OCI-LY7 (cell line): ENCODE results near the gene WDR70. TPM values are rescaled to one million over a fixed set of nuclear protein-coding genes. Genes with fewer than 3 reads are reported as not detected.

ENCODE experiments used
- BruUV-seq: library from RNA; stranded (reverse); fragments of 400-500 nt; replicated peaks from 2 replicates; lab custom pipeline; 2021; lab: Mats Ljungman, UMichigan
- CTCF ChIA-PET: fragments of 300-600 bp; sonication (Branson Sonifier 250); formaldehyde crosslinking; loops from one replicate; lab custom pipeline; 2022; ENCODE audit warnings: antibody characterized with exemption; ENCODE audit not compliant: unreplicated experiment; lab: Charles Lee
- POLR2A ChIA-PET: fragments of 300-600 bp; sonication (Branson Sonifier 250); formaldehyde crosslinking; loops from one replicate; lab custom pipeline; 2022; ENCODE audit warnings: antibody characterized with exemption; lab: Charles Lee
- DNase-seq: peaks from one replicate; pipeline ENCODE4 v3.0.0-alpha.2; 2015; ENCODE audit warnings: low spot score
- H2AFZ ChIP-seq: fragments of 200-600 bp; sonication (generic), shearing (Covaris generic); 2 replicates; pipeline ENCODE4 v1.6.1; 2014; ENCODE audit warnings: mild to moderate bottlenecking, antibody characterized with exemption, low read length, moderate library complexity
- H3K27ac ChIP-seq: fragments of 200-600 bp; sonication (generic); 2 replicates; pipeline ENCODE4 v1.5.1; 2014; ENCODE audit warnings: mixed run types, low read depth, mild to moderate bottlenecking, moderate library complexity, low read length, inconsistent platforms; ENCODE audit not compliant: poor library complexity, severe bottlenecking
- H3K36me3 ChIP-seq: fragments of 200-600 bp; sonication (generic); 2 replicates; pipeline ENCODE4 v1.6.1; 2014; ENCODE audit warnings: mild to moderate bottlenecking, antibody characterized with exemption, low read length, moderate library complexity, mixed read lengths; ENCODE audit not compliant: insufficient read depth
- H3K4me1 ChIP-seq: fragments of 200-600 bp; sonication (generic); 2 replicates; pipeline ENCODE4 v1.5.1; 2014; ENCODE audit warnings: mild to moderate bottlenecking, low read length; ENCODE audit not compliant: insufficient read depth, poor library complexity, severe bottlenecking
- H3K4me2 ChIP-seq: fragments of 200-600 bp; sonication (generic); 2 replicates; pipeline ENCODE4 v1.6.1; 2014; ENCODE audit warnings: mild to moderate bottlenecking, low read length
- H3K4me3 ChIP-seq: fragments of 200-600 bp; sonication (generic); 2 replicates; pipeline ENCODE4 v1.5.1; 2014; ENCODE audit warnings: mild to moderate bottlenecking, low read depth, low read length; ENCODE audit not compliant: poor library complexity, severe bottlenecking
- H3K79me2 ChIP-seq: fragments of 200-600 bp; sonication (generic); 2 replicates; pipeline ENCODE4 v1.6.1; 2016; ENCODE audit warnings: low read depth, mild to moderate bottlenecking, low read length, moderate library complexity, mixed read lengths; ENCODE audit not compliant: insufficient read depth
- H3K9me2 ChIP-seq: fragments of 200-600 bp; sonication (generic); 2 replicates; pipeline ENCODE4 v1.6.1; 2016; ENCODE audit warnings: mild to moderate bottlenecking, low read length, mixed read lengths; ENCODE audit not compliant: insufficient read depth
- H3K9me3 ChIP-seq: fragments of 200-600 bp; sonication (generic); 2 replicates; pipeline ENCODE4 v1.6.1; 2014; ENCODE audit warnings: mild to moderate bottlenecking, mixed run types, low read length, mixed read lengths
- H4K20me1 ChIP-seq: fragments of 200-600 bp; sonication (generic); 2 replicates; pipeline ENCODE4 v1.6.1; 2014; ENCODE audit warnings: mild to moderate bottlenecking, antibody characterized with exemption, low read length, moderate library complexity, mixed read lengths; ENCODE audit not compliant: insufficient read depth
- EZH2phosphoT487 ChIP-seq: fragments of 200-600 bp; sonication (generic); IDR thresholded peaks from 2 replicates; pipeline ENCODE4 v1.6.1; 2018; ENCODE audit warnings: low read depth, borderline replicate concordance, mild to moderate bottlenecking, mixed run types, antibody characterized with exemption, low read length, moderate library complexity, mixed read lengths
- intact Hi-C: fragments of 100-400 bp; cut with micrococcal nuclease; formaldehyde crosslinking; loops from one replicate; pipeline ENCODE4 v1.10.0; 2022; ENCODE audit not compliant: unreplicated experiment
- total RNA-seq, 2 experiments: library from RNA; depleted of rRNA in 1 of 2; stranded (reverse); fragments of >200 nt in 1 of 2; shearing (Covaris generic) in 1 of 2; gene quantifications; 2 replicates each; pipeline ENCODE4 v1.2.3, GENCODE V29; 2014 to 2022
- TF ChIP-seq, protein P1 (sequence below): fragments of 200-600 bp; sonication (generic); conservative IDR thresholded peaks from 2 replicates; pipeline ENCODE4 v1.5.1; 2014; ENCODE audit warnings: mild to moderate bottlenecking, antibody characterized with exemption, low read length, moderate library complexity, mixed read lengths

The WDR70 gene
- total RNA-seq, 2 experiments from 2014 or later, result 26.2 to 35.4 TPM

DNA sequence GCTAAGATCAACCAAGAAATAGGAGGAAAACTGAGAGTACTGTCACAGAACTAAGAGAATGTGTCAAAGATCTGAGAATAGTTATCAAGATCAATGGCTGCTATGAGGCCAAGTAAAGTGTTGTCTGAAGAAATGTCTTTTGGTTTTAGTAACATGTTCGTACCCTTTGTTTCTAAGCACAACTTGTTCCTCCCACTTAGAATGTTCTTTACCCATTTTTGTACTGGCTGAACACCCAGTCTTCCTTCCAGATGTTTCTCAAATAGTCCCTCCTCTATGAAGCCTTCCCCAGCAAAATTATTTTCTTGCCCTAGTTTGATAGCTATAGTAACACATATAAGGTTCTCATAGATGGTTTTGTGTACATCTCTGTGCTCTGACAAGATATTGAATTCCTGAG lies 191.5 kb downstream of the WDR70 start:
- BruUV-seq, result no TSS peak
- intact Hi-C loops, result no loop called here
- no peaks in the 10 kb centered on the region for H3K4me1 ChIP-seq
- no peaks in the 10 kb centered on the region for H3K79me2 ChIP-seq
- H3K9me2 ChIP-seq, result no peaks in the 10 kb centered on the region
- no peaks in the 10 kb centered on the region for H3K9me3 ChIP-seq
- H3K36me3 ChIP-seq, result no peaks in the 10 kb centered on the region
- no peak overlapping the region for H2AFZ ChIP-seq
- no peak overlapping the region for H3K4me3 ChIP-seq
- no peak overlapping the region for H3K27ac ChIP-seq
- POLR2A ChIA-PET, result interaction anchor here (1.1 kb wide), 1 partner anchor 10 kb away, joined by 3 read pairs; no protein-coding TSS in a partner anchor
- H3K4me2 ChIP-seq, result no peak overlapping the region
- no peak for DNase-seq
- H4K20me1 ChIP-seq, result no peaks in the 10 kb centered on the region
- CTCF ChIA-PET, result no interaction called here
- TF ChIP-seq, protein P1, sequence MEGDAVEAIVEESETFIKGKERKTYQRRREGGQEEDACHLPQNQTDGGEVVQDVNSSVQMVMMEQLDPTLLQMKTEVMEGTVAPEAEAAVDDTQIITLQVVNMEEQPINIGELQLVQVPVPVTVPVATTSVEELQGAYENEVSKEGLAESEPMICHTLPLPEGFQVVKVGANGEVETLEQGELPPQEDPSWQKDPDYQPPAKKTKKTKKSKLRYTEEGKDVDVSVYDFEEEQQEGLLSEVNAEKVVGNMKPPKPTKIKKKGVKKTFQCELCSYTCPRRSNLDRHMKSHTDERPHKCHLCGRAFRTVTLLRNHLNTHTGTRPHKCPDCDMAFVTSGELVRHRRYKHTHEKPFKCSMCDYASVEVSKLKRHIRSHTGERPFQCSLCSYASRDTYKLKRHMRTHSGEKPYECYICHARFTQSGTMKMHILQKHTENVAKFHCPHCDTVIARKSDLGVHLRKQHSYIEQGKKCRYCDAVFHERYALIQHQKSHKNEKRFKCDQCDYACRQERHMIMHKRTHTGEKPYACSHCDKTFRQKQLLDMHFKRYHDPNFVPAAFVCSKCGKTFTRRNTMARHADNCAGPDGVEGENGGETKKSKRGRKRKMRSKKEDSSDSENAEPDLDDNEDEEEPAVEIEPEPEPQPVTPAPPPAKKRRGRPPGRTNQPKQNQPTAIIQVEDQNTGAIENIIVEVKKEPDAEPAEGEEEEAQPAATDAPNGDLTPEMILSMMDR, result no peak
- TF ChIP-seq EZH2phosphoT487, result no peak

DNA sequence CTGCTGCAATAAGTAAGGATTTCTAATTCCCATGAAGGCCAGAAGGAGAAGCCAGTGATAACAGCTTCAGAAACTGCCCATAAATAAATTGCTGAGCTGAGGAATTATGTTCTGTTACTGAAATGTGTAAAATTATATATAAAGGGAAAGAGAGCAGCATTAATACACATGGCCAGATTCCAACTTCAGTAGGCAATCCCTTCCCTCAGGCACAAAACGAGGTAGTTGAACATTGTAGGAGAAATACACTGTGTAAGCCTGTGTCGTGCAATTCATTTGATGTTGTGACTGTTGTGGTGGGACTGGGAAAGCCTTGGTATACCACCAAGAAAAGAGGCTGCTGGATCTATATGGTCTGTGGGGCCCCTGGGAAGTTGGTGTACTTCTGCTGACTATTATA lies 192.9 kb downstream of the WDR70 start:
- POLR2A ChIA-PET, result no interaction called here
- TF ChIP-seq, protein P1, result no peak
- no peak for TF ChIP-seq EZH2phosphoT487

DNA sequence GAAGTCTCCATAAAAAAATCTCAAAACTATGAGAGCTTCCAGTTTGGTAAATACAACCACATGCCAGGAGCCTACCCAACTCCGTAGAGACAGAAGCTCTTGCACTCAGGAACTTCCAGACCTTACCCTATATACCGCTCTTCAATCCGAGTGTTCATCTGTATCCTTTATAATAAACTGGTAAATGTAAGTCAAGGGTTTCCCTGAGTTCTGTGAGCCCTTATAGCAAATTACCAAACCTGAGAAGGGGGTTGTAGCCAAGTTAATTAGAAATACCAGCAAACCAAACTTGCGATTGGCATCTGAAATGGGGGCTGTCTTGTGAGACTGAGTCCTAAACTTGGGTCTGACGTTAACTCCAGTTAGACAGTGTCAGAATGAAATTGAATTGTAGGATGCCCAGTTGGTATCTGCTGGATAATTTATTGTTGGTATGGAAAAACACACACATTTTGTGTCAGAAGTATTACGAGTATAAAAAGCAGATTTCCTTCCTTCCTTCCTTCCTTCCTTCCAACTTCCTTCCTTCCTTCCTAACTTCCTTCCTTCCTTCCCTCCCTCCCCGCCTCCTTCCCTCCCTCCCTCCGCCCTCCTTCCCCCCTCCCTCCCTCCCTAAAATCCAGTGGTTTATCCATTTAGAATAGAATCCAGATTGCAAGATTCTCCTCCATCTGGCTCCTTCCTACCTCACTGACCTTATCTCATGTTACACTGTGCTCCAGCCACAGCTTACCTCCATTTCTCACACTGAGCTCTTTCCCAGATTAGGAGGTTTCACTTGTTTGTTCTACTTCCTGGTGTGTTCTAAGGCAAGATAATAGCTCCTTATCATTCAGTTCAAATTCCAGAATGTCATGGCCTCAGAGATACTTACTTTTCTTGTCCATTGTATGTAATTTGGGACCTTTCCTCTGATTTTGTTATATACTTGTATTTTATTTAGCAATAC lies 196.7 kb downstream of the WDR70 start:
- DNase-seq, result no peak
- no peak for TF ChIP-seq EZH2phosphoT487
- TF ChIP-seq, protein P1, result no peak
- Histone ChIP-seq H3K27ac (no peak overlapping the region), H2AFZ (no peak overlapping the region), H3K4me2 (no peak overlapping the region), H3K4me3 (no peak overlapping the region), H3K9me2 (no peaks in the 10 kb centered on the region), H3K36me3 (no peaks in the 10 kb centered on the region), H4K20me1 (no peaks in the 10 kb centered on the region), H3K4me1 (no peaks in the 10 kb centered on the region), H3K9me3 (no peaks in the 10 kb centered on the region), H3K79me2 (no peaks in the 10 kb centered on the region)
- CTCF ChIA-PET, result no interaction called here
- no TSS peak for BruUV-seq
- intact Hi-C loops, result no loop called here
- POLR2A ChIA-PET, result interaction anchor here (0.9 kb wide), 1 partner anchor 11 kb away, joined by 4 read pairs; no protein-coding TSS in a partner anchor

More for the DNA sequence above, 192.9 kb downstream of the WDR70 start:
- Histone ChIP-seq H3K4me3 (no peak overlapping the region), H3K9me3 (no peaks in the 10 kb centered on the region), H3K9me2 (no peaks in the 10 kb centered on the region), H3K79me2 (no peaks in the 10 kb centered on the region), H2AFZ (no peak overlapping the region), H3K4me1 (no peaks in the 10 kb centered on the region), H3K36me3 (no peaks in the 10 kb centered on the region), H3K4me2 (no peak overlapping the region), H4K20me1 (no peaks in the 10 kb centered on the region), H3K27ac (no peak overlapping the region)
- intact Hi-C loops, result no loop called here
- no peak for DNase-seq
- BruUV-seq, result no TSS peak
- CTCF ChIA-PET, result no interaction called here
